Loucy (cell line): ENCODE data around the gene DPH6.
A peak's percentile ranks its signal among the peaks of the same experiment; 100 is the strongest.

ENCODE experiments used
- H2AFZ ChIP-seq: fragments of 200-600 bp; sonication (generic); 2 replicates; pipeline ENCODE4 v1.6.0; 2016; ENCODE audit warnings: antibody characterized with exemption, mild to moderate bottlenecking, low read length, moderate library complexity
- H3F3A ChIP-seq: fragments of 200-600 bp; 2 replicates; pipeline ENCODE4 v1.6.0; 2016; ENCODE audit warnings: antibody characterized with exemption, low read depth, mild to moderate bottlenecking
- H3K27me3 ChIP-seq: fragments of 200-600 bp; sonication (generic); 2 replicates; pipeline ENCODE4 v1.6.1; 2014; ENCODE audit warnings: low read length, mild to moderate bottlenecking; ENCODE audit not compliant: insufficient read depth, poor library complexity, severe bottlenecking
- H3K36me3 ChIP-seq: fragments of 200-600 bp; sonication (generic); 2 replicates; pipeline ENCODE4 v1.6.1; 2016; ENCODE audit warnings: low read length; ENCODE audit not compliant: insufficient read depth
- H3K4me1 ChIP-seq: fragments of 200-600 bp; sonication (generic); 2 replicates; pipeline ENCODE4 v1.5.1; 2014; ENCODE audit warnings: low read length, mild to moderate bottlenecking; ENCODE audit not compliant: insufficient read depth, poor library complexity, severe bottlenecking
- H3K4me2 ChIP-seq: fragments of 200-600 bp; sonication (generic); 2 replicates; pipeline ENCODE4 v1.6.0; 2014; ENCODE audit warnings: antibody characterized with exemption, low read length, low read depth, mild to moderate bottlenecking; ENCODE audit not compliant: poor library complexity, severe bottlenecking
- H3K4me3 ChIP-seq: fragments of 200-600 bp; sonication (generic); 2 replicates; pipeline ENCODE4 v1.5.1; 2014; ENCODE audit warnings: low read length, mild to moderate bottlenecking, mixed read lengths; ENCODE audit not compliant: poor library complexity, severe bottlenecking
- H3K79me2 ChIP-seq: fragments of 200-600 bp; sonication (generic); 2 replicates; pipeline ENCODE4 v1.6.1; 2014; ENCODE audit warnings: low read length; ENCODE audit not compliant: insufficient read depth
- H3K9ac ChIP-seq: fragments of 200-600 bp; sonication (generic); 2 replicates; pipeline ENCODE4 v1.6.0; 2014; ENCODE audit warnings: mild to moderate bottlenecking, low read depth, low read length, moderate library complexity; ENCODE audit not compliant: poor library complexity, severe bottlenecking
- H3K9me2 ChIP-seq: fragments of 200-600 bp; sonication (generic); replicated peaks from 2 replicates; pipeline ENCODE4 v1.6.1; 2016; ENCODE audit warnings: low read depth, low read length, mixed read lengths
- H3K9me3 ChIP-seq: fragments of 200-600 bp; sonication (generic); 2 replicates; pipeline ENCODE4 v1.6.1; 2014; ENCODE audit warnings: mild to moderate bottlenecking, antibody characterized with exemption, low read length, low read depth; ENCODE audit not compliant: insufficient read depth
- H4K20me1 ChIP-seq: fragments of 200-600 bp; sonication (generic); 2 replicates; pipeline ENCODE4 v1.6.0; 2014; ENCODE audit warnings: antibody characterized with exemption, low read length, mild to moderate bottlenecking; ENCODE audit not compliant: insufficient read depth, poor library complexity, severe bottlenecking
- CTCF ChIP-seq: fragments of 200-600 bp; sonication (generic); conservative IDR thresholded peaks from 2 replicates; pipeline ENCODE4 v1.5.1; 2014; ENCODE audit warnings: mild to moderate bottlenecking, antibody characterized with exemption, low read length
- EZH2phosphoT487 ChIP-seq: fragments of 200-600 bp; IDR thresholded peaks from 2 replicates; pipeline ENCODE4 v1.6.1; 2018; ENCODE audit warnings: antibody characterized with exemption, mild to moderate bottlenecking, moderate library complexity, borderline replicate concordance

DPH6 gene

GRCh38 chr15:35448294-35448693, 97.7 kb downstream of the DPH6 start:
- Histone ChIP-seq H3K4me3 (no peak overlapping the region), H4K20me1 (no peaks in the 10 kb centered on the region), H3K9ac (no peak overlapping the region), H3K9me2 (no peaks in the 10 kb centered on the region), H3K9me3 (no peaks in the 10 kb centered on the region), H3K79me2 (no peaks in the 10 kb centered on the region), H3K27me3 (no peaks in the 10 kb centered on the region), H3K4me2 (no peak overlapping the region), H3F3A (no peaks in the 10 kb centered on the region), H3K36me3 (no peaks in the 10 kb centered on the region), H3K4me1 (no peaks in the 10 kb centered on the region), H2AFZ (no peak overlapping the region)
- no peak for TF ChIP-seq CTCF
- no peak for TF ChIP-seq EZH2phosphoT487

- Histone ChIP-seq H3K36me3 (no peaks in the 10 kb centered on the region), H3F3A (no peaks in the 10 kb centered on the region), H2AFZ (no peak overlapping the region), H3K9me3 (no peaks in the 10 kb centered on the region), H3K9me2 (no peaks in the 10 kb centered on the region), H3K27me3 (no peaks in the 10 kb centered on the region), H3K4me1 (no peaks in the 10 kb centered on the region), H3K4me2 (no peak overlapping the region), H3K79me2 (no peaks in the 10 kb centered on the region), H4K20me1 (no peaks in the 10 kb centered on the region), H3K9ac (no peak overlapping the region), H3K4me3 (no peak overlapping the region)
- TF ChIP-seq CTCF (no peak), EZH2phosphoT487 (no peak)
These were observed 100.1 kb downstream of the DPH6 start for GRCh38 chr15:35445891-35446290.

- Histone ChIP-seq H4K20me1 (no peaks in the 10 kb centered on the region), H3K27me3 (no peaks in the 10 kb centered on the region), H3K4me3 (no peak overlapping the region), H3K36me3 (no peaks in the 10 kb centered on the region), H2AFZ (no peak overlapping the region), H3K9ac (no peak overlapping the region), H3K4me1 (no peaks in the 10 kb centered on the region), H3K9me2 (no peaks in the 10 kb centered on the region), H3K79me2 (no peaks in the 10 kb centered on the region), H3K9me3 (no peaks in the 10 kb centered on the region), H3K4me2 (no peak overlapping the region), H3F3A (no peaks in the 10 kb centered on the region)
- TF ChIP-seq CTCF (peak; percentile 91), EZH2phosphoT487 (no peak)
These were observed 101.3 kb downstream of the DPH6 start for GRCh38 chr15:35444557-35445204.
